GM19025 (cell line): ENCODE data around the gene TRAPPC12.
"Not testable (repeated sequence)": the region's sequence is repeated elsewhere in the genome, so short reads cannot be mapped to it uniquely, and the experiment has no call there.

Experiments
- ATAC-seq: cut with Tn5 transposase; IDR thresholded peaks from one replicate; pipeline ENCODE4 v1.9.1; 2021; ENCODE audit warnings: mild to moderate bottlenecking, low read depth, moderate library complexity; ENCODE audit not compliant: unreplicated experiment

The TRAPPC12 gene

GRCh38 chr2:3379647-3380534 lies at the start of gene TRAPPC12:
TSS of gene TRAPPC12 (plus strand) at chr2:3379694. CDS start at chr2:3387624, 7,930 bp downstream.
- peak; percentile 71 for ATAC-seq

GRCh38 chr2:3332133-3332532 lies 47.4 kb upstream of the TRAPPC12 start:
- no peak for ATAC-seq

- no peak for ATAC-seq
Measured at GRCh38 chr2:3334392-3335345, 44.8 kb upstream of the TRAPPC12 start.

- no peak for ATAC-seq
Measured at GRCh38 chr2:3336844-3337243, 42.6 kb upstream of the TRAPPC12 start.

- no peak for ATAC-seq
Measured at GRCh38 chr2:3338340-3338739, 41.2 kb upstream of the TRAPPC12 start.

GRCh38 chr2:3340144-3340543 lies 39.4 kb upstream of the TRAPPC12 start:
- ATAC-seq: no peak

- ATAC-seq: no peak
Measured at GRCh38 chr2:3341336-3341735, 38.2 kb upstream of the TRAPPC12 start.

- ATAC-seq: no peak
Measured at GRCh38 chr2:3342324-3342723, 37.2 kb upstream of the TRAPPC12 start.

GRCh38 chr2:3343012-3343411 lies 36.5 kb upstream of the TRAPPC12 start:
- no peak for ATAC-seq

- no peak for ATAC-seq
Measured at GRCh38 chr2:3344897-3345296, 34.6 kb upstream of the TRAPPC12 start.

- ATAC-seq: no peak
Measured at GRCh38 chr2:3345621-3346020, 33.9 kb upstream of the TRAPPC12 start.

GRCh38 chr2:3348767-3349166 lies 30.7 kb upstream of the TRAPPC12 start:
- ATAC-seq: no peak

GRCh38 chr2:3349211-3349693 lies 30.2 kb upstream of the TRAPPC12 start:
- no peak for ATAC-seq

- no peak for ATAC-seq
Measured at GRCh38 chr2:3354986-3355385, 24.5 kb upstream of the TRAPPC12 start.

- no peak for ATAC-seq
Measured at GRCh38 chr2:3355951-3356569, 23.4 kb upstream of the TRAPPC12 start.

- ATAC-seq: no peak
Measured at GRCh38 chr2:3356799-3357198, 22.7 kb upstream of the TRAPPC12 start.

- ATAC-seq: not testable (repeated sequence)
Measured at GRCh38 chr2:3357446-3357845, 22.0 kb upstream of the TRAPPC12 start.

GRCh38 chr2:3357926-3358325 lies 21.6 kb upstream of the TRAPPC12 start:
- ATAC-seq: no peak

GRCh38 chr2:3361518-3362389 lies 17.7 kb upstream of the TRAPPC12 start:
- ATAC-seq: no peak

- ATAC-seq: no peak
Measured at GRCh38 chr2:3365219-3365618, 14.3 kb upstream of the TRAPPC12 start.
